Type B pancreatic cell (in vitro differentiated cells): Measurements from ENCODE around the gene B3GNT4. TPM values are rescaled to one million over a fixed set of nuclear protein-coding genes. Genes with fewer than 3 reads are reported as not detected.
"Not testable (repeated sequence)": the region's sequence is repeated elsewhere in the genome, so short reads cannot be mapped to it uniquely, and the experiment has no call there.

Experiments
- DNase-seq: peaks from one replicate; pipeline ENCODE4 v3.0.0; 2021; ENCODE audit warnings: mixed read lengths; ENCODE audit not compliant: unreplicated experiment; ENCODE audit errors: extremely low spot score
- H3K27ac Mint-ChIP-seq: 2 replicates; pipeline ENCODE4 v1.8.0; 2021; ENCODE audit warnings: mild to moderate bottlenecking, mixed read lengths
- H3K27me3 Mint-ChIP-seq: 2 replicates; pipeline ENCODE4 v1.8.0; 2021; ENCODE audit warnings: mixed read lengths
- H3K36me3 Mint-ChIP-seq: 2 replicates; pipeline ENCODE4 v1.8.0; 2021; ENCODE audit warnings: mixed read lengths
- H3K4me1 Mint-ChIP-seq: one replicate; pipeline ENCODE4 v1.8.0; 2021; ENCODE audit warnings: mixed read lengths; ENCODE audit not compliant: unreplicated experiment
- H3K4me3 Mint-ChIP-seq: 2 replicates; pipeline ENCODE4 v1.8.0; 2021; ENCODE audit warnings: mild to moderate bottlenecking, mixed read lengths
- H3K9me3 Mint-ChIP-seq: 2 replicates; pipeline ENCODE4 v1.8.0; 2021; ENCODE audit warnings: mixed read lengths
- total RNA-seq: library from RNA; stranded (reverse); gene quantifications from 2 replicates; pipeline ENCODE4 v1.2.1, GENCODE V29; 2021; ENCODE audit warnings: low replicate concordance
- TF ChIP-seq, protein P1 (sequence below): fragments of 200-600 bp; sonication (generic); conservative IDR thresholded peaks from 2 replicates; pipeline ENCODE4 v1.5.0; 2021; ENCODE audit warnings: antibody characterized with exemption, mild to moderate bottlenecking

The B3GNT4 gene
- total RNA-seq, 1 donor from 2014 or later: 0.53 TPM

GRCh38 chr12:122250536-122250935 lies 47.0 kb downstream of the B3GNT4 start:
- Mint-ChIP-seq H3K27ac (no peak overlapping the region), H3K4me3 (no peak overlapping the region), H3K36me3 (peaks cover 10% of the 10 kb centered on the region), H3K9me3 (no peaks in the 10 kb centered on the region), H3K27me3 (no peaks in the 10 kb centered on the region), H3K4me1 (no peaks in the 10 kb centered on the region)
- TF ChIP-seq, protein P1, sequence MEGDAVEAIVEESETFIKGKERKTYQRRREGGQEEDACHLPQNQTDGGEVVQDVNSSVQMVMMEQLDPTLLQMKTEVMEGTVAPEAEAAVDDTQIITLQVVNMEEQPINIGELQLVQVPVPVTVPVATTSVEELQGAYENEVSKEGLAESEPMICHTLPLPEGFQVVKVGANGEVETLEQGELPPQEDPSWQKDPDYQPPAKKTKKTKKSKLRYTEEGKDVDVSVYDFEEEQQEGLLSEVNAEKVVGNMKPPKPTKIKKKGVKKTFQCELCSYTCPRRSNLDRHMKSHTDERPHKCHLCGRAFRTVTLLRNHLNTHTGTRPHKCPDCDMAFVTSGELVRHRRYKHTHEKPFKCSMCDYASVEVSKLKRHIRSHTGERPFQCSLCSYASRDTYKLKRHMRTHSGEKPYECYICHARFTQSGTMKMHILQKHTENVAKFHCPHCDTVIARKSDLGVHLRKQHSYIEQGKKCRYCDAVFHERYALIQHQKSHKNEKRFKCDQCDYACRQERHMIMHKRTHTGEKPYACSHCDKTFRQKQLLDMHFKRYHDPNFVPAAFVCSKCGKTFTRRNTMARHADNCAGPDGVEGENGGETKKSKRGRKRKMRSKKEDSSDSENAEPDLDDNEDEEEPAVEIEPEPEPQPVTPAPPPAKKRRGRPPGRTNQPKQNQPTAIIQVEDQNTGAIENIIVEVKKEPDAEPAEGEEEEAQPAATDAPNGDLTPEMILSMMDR: no peak
- DNase-seq: no peak

DNA sequence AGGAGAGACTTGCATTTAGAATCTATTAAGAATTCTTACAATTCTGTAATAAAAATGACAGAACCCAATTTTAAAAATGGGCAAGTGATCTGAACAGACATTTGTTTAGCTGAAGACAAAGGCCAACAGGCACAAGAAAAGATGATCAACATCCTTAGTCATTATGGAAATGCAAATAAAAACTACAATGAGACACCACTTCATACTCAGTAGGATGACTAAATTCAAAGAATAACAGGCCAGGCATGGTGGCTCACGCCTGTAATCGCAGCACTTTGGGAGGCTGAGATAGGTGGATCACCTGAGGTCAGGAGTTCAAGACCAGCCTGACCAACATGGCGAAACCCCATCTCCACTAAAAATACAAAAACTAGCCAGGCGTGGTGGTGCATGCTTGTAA lies 55.0 kb downstream of the B3GNT4 start:
- not testable (repeated sequence) for H3K27ac Mint-ChIP-seq, H3K4me3 Mint-ChIP-seq, DNase-seq, H3K4me1 Mint-ChIP-seq, H3K9me3 Mint-ChIP-seq, H3K27me3 Mint-ChIP-seq
- peaks cover 10% of the 10 kb centered on the region for H3K36me3 Mint-ChIP-seq

Other genes with a start within 250 kb of the B3GNT4 start
- 22.2 and 30.9 TPM in 2 replicates for gene BCL7A, start 181.8 kb upstream of the B3GNT4 start, total RNA-seq
- gene MLXIP, start 125.0 kb upstream of the B3GNT4 start, total RNA-seq: 28.4 and 44.5 TPM in 2 replicates
- not detected in 2 replicates for gene IL31, start 29.5 kb upstream of the B3GNT4 start, total RNA-seq
- gene LRRC43, start 20.6 kb upstream of the B3GNT4 start, total RNA-seq: 2.9 and 3.0 TPM in 2 replicates
- gene DIABLO, start 22.3 kb downstream of the B3GNT4 start, total RNA-seq: 57.6 and 59.3 TPM in 2 replicates
- 33.0 and 34.7 TPM in 2 replicates for gene VPS33A, start 62.8 kb downstream of the B3GNT4 start, total RNA-seq
- gene CLIP1, start 219.0 kb downstream of the B3GNT4 start, total RNA-seq: 59.1 and 119 TPM in 2 replicates